GM06990 (cell line): Measurements from ENCODE around the gene ARID4B.

Experiments used
- DNase-seq: peaks from one replicate; pipeline ENCODE4 v3.0.0-alpha.2; 2011; ENCODE audit not compliant: insufficient read length; ENCODE audit errors: extremely low read depth
- H3K27me3 ChIP-seq: replicated peaks from 2 replicates; pipeline ENCODE4 v1.6.0; 2011; ENCODE audit warnings: low read length; ENCODE audit not compliant: control insufficient read depth, insufficient read depth
- H3K36me3 ChIP-seq: 2 replicates; pipeline ENCODE4 v1.5.1; 2011; ENCODE audit warnings: low read length; ENCODE audit not compliant: control insufficient read depth, insufficient read depth
- H3K4me3 ChIP-seq: replicated peaks from 2 replicates; pipeline ENCODE4 v1.5.1; 2011; ENCODE audit warnings: low read depth, mild to moderate bottlenecking, control low read depth, low read length
- CTCF ChIP-seq: IDR thresholded peaks from 2 replicates; pipeline ENCODE4 v1.5.1; 2011; ENCODE audit warnings: low read length, control low read depth, mild to moderate bottlenecking, inconsistent platforms; ENCODE audit not compliant: insufficient read depth, poor library complexity, severe bottlenecking

The ARID4B gene

GRCh38 chr1:235147269-235147668, 180.7 kb downstream of the ARID4B start:
- Histone ChIP-seq H3K36me3 (peaks cover 14% of the 10 kb centered on the region), H3K27me3 (no peaks in the 10 kb centered on the region), H3K4me3 (no peak overlapping the region)
- TF ChIP-seq CTCF, result no peak
- DNase-seq, result no peak

GRCh38 chr1:235145639-235146038, 182.3 kb downstream of the ARID4B start:
- H3K4me3 ChIP-seq, result no peak overlapping the region
- DNase-seq, result no peak
- no peaks in the 10 kb centered on the region for H3K27me3 ChIP-seq
- H3K36me3 ChIP-seq, result peaks cover 10% of the 10 kb centered on the region
- TF ChIP-seq CTCF, result no peak

- Histone ChIP-seq H3K4me3 (no peak overlapping the region), H3K36me3 (peaks cover 21% of the 10 kb centered on the region), H3K27me3 (no peaks in the 10 kb centered on the region)
- no peak for DNase-seq
- no peak for TF ChIP-seq CTCF
Observed at GRCh38 chr1:235142991-235143390, 185.0 kb downstream of the ARID4B start.

GRCh38 chr1:235139315-235139714, 188.7 kb downstream of the ARID4B start:
- no peak for TF ChIP-seq CTCF
- H3K36me3 ChIP-seq, result peaks cover 30% of the 10 kb centered on the region
- DNase-seq, result no peak
- H3K27me3 ChIP-seq, result no peaks in the 10 kb centered on the region
- H3K4me3 ChIP-seq, result no peak overlapping the region

- DNase-seq, result no peak
- no peaks in the 10 kb centered on the region for H3K27me3 ChIP-seq
- TF ChIP-seq CTCF, result no peak
- H3K4me3 ChIP-seq, result no peak overlapping the region
- H3K36me3 ChIP-seq, result peaks cover 31% of the 10 kb centered on the region
Observed at GRCh38 chr1:235138821-235139220, 189.2 kb downstream of the ARID4B start.

- Histone ChIP-seq H3K27me3 (no peaks in the 10 kb centered on the region), H3K36me3 (peaks cover 29% of the 10 kb centered on the region), H3K4me3 (no peak overlapping the region)
- no peak for DNase-seq
- TF ChIP-seq CTCF, result no peak
Observed at GRCh38 chr1:235136111-235136510, 191.9 kb downstream of the ARID4B start.
